HG03108 (cell line): Measurements from ENCODE around the gene HOXB3.

Experiments
- ATAC-seq: cut with Tn5 transposase; IDR thresholded peaks from one replicate; pipeline ENCODE4 v1.9.1; 2021; ENCODE audit warnings: moderate library complexity; ENCODE audit not compliant: unreplicated experiment

The HOXB3 gene

DNA sequence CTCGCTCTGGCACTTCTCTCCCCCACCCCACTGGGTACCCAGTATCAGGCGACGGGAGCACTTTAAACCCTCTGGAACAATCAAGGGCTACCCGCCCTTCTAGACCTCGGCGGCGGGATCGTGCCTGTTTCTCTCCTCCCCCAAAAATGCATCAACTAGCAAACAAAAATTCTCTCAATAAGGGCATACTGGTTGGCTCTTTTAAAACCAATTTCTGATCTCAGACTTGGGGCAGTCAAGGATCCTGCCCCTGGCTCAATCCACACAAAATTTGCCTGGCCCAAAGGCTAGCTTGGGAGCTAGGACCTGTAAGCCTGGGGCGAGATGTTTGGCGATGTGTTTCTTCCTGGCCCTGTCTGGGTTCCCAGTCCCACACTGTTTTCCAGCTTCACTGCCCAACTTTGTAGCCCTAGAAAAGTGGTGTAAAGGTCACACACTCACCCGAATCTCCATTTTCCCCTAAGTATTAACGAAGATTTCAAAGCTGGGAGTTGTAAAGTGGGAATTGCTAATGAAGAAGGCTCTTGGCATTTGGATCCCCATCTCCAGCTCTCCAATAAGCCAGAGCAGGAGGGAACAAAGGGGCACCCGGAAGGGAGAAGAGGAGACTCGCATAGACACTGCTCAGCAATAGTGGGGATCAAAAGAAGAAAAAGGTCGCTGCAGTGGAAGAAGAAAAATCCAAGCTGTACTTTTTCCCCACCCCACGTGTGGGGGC is 30.8 kb downstream of the HOXB3 start:
- no peak for ATAC-seq

DNA sequence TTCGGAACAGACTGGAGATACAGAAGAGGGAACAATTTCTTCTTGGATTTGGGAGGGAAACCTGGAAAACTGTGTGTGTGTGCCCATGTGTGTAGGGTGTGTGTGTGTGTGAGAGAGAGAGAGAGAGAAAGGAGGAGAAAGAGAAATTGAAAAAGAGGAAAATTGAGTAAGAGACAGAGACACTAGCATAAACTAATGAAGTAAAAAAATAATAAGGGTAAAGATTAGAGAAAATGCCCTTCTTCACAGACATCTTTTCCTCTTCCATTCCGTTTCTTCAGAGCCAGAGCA is 31.3 kb downstream of the HOXB3 start:
- ATAC-seq, result no peak

DNA sequence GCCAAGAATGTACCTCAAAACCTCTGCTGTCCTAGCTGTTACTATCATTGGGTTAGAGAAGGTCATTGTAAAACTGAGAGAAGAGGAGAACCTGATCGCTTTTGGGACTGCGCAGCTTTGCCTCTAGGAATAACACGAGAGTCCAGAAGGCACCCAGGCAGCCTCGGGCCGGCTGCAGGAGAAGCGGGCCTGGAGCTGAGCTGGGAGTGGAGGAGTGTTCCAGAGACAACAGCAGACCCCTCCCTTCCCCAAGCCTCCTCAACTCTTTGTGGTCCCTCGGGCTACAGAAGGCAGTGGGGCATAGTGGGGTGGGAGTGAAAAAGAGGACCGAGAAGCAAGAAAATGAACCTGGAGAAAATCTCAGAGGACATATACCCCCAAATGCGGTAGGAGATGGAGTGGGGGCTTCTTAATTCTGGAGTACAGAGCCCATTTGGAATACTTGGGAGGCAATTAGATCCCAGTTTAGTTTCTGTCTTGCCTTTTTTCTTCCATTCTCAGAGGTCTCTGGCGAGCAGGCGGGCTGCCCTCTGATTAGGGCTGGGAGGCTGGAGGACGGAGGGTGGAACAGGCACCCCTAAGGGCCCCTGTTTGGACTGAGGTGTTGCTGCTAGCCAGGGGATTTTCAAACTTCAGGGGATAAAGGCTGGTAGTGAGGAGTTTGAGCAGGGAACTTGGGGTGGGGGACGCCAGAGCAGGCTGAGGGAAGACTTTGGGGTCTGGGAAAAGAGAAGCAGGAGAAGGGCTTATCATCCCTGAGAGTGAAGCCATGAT is 31.8 kb downstream of the HOXB3 start:
- no peak for ATAC-seq

DNA sequence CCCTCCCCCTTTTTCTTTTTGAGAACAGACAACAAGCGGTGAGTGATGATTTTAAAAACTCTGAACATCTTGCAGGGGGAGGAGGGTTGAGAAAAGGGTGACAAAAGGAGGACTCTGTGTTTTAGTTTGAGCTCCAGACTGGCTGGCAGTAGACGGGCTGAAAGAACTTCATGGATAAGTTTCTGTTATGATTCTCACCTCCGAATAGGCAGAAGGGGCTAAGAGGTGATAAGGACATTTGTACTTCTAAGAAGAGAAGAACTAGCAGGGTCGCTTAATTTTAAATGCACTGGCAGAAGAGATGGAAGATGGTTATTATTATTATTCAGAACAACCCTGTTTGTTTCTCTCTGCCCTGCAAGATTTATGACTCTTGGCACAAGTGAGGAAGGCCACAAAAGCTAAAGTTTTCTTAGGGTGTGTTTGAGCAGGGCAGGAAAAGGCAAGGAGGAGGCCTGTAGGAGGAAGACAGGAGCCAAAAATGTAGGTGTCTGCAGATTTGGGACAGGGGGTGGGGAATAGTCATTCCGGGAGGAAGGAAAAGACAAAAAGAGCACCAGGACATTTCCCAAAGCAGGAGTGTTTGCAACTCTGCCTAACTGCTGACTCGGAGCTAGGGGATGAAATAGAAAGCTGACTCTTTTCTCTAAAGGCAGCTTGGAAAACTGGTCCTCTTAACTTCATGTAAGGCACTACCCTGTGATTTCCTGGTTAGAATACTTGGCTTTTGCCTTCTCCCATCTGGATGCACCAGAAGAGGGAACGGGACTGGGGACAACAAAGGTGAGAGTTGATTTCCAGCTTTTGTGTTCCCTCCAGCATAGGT is 33.3 kb downstream of the HOXB3 start:
- no peak for ATAC-seq

DNA sequence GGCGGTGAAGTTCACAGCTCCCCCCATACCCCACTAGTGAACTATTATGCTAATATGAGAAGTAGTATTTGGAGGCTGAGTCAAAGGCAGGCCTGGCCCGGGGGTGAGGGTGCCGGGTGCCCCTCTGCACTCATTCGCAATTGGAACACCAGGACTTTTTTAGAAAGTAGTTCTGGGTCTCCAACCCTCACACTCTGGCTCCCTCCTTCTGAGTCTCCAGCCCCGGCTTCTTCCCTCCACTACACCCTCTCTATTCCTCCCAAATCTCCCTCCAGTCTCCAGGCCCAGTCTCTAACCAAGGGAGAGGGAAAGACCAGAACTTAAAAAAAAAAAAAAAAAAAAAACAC is 33.8 kb downstream of the HOXB3 start:
- ATAC-seq, result no peak

DNA sequence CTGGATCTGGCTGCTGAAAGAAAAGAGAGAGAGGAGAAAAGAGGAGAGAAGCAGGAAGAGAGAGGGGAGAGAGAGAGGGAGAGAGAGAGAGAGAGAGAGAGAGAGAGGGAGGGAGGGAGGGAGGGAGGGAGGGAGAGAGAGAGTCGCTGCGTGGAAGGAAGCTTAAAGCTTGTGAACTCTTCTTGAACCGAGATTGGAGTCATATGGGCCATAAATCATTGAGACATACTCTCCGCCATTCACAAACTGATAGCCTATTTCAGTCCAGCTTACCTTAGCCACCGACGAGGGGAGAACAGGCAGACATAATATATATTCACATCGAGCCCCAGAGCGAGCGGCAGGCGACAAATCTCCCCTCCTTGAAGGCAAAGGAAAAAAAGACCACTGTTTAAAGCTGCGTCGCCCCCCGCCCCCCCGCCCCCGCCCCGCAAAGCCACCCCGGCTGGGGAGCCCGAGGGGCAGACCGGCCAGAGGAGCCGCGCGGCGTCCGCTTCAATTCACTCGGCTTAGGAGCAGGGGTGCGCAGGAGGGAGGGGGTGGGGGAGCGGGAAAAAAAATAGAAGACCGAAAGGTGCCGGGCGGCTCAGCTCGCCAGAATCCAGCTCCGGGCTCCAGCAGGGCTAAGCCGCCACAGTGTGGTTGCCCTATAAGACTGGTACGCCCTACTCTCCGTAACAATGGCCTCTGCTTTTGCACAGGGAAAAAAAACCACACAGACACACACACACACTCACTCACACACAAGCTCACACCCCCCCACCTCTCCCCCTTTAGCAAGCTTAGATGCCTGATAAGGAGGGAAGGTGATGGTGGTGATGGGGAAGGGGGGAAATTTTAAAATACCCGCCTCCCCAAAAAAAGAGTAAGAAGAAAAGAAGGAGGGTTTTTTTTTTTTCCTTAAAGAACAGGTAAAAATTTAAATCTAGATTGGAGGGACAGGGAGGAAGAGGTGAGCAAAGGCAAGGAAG is 34.5 kb downstream of the HOXB3 start:
- no peak for ATAC-seq

DNA sequence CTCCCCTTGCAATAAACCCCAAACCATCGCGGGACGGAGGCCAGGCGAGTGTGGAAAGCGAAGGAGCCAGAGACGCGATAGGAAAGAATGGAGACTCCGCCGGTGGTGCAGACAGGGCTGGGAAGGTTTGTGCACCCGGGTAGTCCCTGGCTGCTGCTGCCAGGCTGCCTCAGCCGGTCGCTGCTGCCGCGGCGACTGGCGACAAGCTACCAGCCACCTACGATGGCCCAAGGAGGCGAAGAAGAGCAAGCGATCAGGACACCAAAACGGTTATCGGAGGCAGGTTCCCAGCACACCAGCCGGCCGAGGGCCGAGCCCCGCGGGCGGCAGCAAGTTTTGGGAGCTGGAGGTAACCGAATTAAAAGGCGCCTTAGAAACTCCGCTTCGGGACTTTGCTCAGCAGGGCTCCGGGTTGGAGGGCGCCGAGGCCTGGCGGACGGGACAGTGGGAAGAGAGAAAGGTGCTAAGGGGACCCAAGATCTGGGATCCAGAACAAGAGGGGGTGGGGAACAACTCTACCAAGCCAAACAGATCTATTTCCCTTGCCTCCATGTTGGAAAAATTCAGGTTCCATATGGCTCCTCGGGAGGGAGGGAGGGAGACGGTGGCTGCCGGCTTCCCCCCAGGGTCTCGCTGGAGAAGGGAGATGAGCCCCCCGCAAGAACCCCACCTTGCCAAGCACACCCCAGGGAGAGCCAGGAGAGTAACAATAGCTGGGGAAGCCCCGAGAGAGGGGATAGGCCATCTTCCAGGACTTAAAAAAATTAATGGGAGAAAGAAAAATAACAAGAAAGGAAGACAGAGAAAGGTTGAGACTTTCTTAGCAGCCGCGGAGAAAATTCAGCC is 35.4 kb downstream of the HOXB3 start:
- no peak for ATAC-seq

DNA sequence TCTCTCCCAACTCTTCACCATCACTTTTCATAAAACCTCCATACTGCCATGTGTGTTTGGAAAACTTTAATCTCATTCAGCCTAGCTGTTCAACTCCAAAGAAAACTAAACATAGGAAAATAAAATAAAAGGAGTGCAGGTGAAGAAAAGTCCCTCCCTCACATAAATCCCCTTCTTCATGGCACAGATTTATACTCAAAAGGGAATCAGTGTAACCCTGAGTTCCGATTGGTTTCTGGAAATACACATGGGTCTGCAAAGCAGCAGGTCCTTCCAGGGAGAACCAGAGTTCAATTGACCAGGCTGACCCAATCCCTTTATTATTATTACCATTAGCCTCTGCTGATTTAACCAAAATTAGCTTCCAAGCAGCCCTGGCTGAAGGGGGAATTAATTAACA is 36.2 kb downstream of the HOXB3 start:
- no peak for ATAC-seq

DNA sequence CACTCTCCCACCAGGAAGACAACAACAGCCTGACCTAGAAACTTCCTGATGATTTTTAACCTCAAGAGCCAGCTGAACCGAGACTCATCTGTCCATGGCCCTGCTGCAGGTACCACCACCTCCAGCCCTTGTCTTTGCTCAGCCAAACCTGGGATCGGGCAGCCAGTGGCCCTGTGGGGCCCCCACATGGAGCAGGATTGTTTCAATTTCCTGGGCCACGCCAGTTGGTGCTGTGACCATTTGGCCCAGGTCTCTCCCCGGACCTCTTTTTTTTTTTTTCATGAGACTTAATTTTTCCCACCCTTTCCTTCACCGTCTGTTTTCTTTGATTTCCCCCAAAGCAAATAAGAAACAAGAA is 36.9 kb downstream of the HOXB3 start:
- ATAC-seq, result no peak

DNA sequence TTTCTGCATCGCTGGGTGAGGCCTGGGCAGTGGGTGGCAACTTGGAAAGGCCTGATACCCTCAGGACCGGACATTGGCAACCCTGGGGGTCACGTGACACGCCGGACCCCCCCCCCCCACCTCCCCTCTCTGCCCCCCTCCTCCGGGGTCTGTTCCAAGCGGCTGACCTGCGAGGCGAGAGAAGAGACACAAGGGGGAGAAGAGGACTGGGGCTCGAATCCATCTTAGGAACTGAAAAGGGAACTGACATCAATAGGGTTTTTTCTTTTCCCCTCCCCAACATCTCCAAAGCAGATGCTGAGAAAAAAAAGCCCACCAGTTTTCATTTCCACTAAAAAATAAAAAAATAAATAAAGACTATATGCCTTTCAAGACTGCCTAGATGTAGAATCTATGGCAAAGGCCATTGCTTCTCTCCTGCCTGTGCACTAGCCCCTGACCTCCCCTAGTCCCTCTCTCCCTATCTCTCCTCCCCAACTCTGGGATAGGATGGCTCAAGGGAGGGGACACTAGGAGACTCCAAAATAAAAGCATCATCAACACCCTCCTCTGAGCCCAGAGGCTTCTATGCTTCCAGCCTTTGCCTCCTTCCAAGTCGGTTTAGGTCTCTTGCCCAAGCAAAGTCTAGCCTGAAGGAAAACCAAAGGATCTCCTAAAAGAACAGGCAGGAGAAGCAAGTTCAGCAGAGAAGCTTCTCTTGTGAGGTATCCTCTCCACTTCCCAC is 37.4 kb downstream of the HOXB3 start:
- ATAC-seq, result no peak

DNA sequence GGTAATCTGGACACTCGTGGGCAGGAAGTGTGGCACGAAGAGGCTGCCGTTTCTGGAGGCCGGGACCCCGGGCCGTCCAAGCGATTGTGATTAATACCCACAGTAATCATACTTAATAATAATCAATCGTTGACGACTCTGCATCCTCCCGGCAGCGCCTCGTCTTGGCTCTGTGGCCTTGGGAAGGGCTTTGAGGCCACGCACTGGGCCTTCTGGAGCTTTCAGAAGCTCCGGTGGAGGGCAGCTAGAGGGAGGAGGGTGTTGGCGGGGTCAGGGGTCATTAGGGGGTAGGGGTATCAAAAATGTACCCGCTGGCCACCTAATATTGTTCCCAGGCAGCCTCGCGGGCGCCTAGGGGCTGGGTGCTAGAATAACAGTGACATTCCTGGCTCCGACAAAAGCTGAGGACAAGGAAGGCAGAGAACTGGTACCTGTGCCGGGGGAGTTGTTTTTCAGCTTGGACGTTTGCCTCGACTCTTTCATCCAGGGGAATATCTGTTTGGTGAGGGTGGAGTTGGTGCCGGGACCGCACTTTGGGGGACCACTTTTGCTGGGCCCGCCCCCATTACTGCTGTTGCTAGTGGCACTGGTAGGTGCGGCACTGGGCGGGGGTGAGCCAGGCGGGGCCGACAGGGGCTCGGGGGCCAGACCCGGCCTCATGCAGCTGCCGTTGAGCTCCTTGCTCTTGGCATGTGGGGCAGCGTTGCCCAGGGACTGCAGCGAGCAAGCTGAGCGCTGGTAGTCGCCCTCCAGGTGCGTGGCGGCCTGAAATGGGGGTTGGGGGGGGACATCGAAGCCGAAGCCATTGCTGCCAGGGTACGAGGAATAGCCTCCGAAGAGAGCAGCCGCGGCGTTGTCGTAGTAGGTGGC is 38.2 kb downstream of the HOXB3 start:
- ATAC-seq, result no peak

DNA sequence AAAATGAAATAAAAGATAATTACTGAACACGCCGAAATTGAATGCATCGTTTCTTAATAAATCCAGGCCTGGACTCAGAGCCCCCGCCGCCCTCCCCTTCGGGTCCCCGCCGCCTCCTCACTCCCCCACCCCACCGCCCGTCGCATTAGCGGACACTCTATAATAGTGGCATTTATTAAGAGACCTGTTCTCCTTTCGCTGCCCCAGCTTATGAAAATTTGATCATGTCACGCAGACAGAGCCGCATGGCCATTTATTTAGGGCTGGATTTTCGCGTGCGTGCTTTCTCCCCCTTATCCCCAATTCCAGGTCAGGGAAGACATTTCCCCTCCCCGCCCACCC is 38.9 kb downstream of the HOXB3 start:
- ATAC-seq, result no peak

DNA sequence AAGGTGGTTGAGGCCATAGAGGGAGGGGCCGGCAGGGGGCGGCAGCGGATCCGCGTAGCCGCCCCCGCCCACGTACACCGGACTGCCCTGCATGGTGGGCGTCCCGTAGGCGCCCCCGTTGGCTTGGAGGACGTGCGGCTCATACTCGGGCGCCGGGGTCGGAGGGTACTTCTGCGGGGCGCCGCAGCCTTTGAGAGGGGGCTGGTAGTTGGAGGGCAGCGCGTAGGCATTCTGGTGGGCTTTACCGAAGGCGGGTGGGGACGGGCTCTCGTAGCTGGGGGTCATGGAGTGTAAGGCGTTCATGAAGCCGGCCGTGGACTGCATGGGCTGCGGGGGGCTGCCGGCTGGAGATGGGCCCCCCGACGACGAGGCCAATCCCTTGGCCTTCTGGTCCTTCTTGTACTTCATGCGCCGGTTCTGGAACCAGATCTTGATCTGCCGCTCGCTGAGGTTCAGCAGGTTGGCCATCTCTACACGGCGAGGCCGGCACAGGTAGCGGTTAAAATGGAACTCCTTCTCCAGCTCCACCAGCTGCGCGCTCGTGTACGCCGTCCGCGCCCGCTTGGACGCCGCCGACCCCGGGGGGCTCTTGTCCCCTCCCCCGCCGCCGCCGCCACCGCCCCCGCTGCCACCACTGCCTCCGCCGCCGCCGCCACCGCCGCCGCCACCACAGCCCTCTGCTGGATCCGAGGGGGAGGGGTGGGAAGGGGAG is 39.4 kb downstream of the HOXB3 start:
- ATAC-seq, result no peak

DNA sequence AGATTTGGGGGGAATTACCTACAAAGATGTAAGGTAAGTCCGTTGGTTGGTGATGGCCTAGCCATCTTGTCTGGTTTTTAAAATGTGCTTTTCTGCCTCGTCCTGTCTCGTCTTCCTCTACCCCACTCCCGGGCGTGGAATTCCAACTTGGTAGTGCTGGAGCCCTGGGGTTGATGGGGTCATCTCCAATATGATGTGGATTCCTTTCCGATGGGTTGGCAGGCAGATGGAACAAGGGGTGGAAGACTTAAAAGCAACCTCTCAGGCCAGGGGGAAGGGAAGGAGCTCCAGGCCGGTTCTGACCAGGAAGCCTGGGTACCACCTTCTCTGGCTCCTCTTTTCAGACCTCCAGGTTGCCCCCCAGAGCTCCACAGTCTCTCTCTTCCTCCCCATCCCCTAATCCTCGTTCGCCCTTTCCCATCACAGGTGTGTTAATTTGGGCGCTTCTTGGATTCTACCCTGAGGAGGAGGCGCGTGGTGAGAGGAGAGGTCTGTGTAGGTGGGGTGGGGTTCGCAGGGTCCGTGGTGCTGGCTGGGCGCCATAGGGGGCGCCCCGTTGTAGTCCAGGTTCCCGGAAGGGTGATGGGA is 40.0 kb downstream of the HOXB3 start:
- ATAC-seq, result no peak

DNA sequence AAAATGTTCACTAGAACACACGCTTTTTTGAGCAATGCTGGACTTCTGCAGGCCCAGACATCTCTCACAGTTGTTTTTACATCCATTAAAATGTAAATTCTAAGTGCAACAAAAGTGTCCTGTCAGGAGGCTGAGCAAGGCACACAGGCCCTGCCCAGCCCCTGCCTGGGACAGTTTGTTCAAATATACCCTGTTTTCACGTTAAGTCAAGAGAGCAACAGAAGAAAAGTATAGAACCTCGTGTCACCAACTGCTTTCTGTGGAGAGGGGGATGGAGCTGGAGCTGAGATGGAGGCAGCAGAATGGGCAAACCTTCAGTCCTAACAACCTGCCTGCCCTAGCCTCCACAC is 40.8 kb downstream of the HOXB3 start:
- ATAC-seq, result no peak

DNA sequence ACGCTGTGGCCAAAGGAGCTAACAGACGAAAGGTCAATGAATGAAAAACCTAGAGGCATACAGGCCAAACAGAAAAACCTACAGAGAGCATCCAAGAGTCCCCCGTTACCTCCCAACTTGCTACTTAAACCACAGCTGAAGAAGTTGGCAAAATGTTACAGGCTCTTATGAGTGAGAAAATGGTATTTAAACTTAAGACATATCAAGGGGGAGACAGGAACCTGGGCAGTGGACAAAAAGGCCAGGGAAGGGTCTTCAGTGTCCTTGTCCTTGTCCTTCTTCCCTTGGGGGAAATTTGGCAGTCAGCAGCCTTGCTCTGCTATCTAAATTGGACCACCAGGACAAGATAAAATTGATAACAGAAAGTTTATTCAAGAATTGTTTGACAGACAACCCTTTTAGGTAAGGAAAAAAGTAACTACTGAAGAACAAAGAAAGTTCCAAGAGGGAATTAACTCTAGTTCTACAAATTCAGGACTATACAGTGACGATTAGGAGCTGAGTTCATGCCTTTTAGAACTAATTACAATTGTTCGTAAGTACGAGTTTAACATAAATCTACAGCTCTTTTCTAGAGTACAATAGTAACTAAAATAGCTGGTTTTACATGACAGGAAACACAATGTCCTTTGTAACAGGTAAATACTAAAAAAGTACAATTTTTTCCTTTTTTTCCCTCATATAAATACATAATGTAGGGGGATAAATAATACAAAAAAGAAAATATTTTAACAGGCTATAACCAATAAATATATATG is 41.3 kb downstream of the HOXB3 start:
- ATAC-seq, result no peak
